NCI-H146 treated with DMSO at 0.1 percent for 48 hours (cell line): ENCODE data around the gene MYH9.
"Not testable (repeated sequence)": the region's sequence is repeated elsewhere in the genome, so short reads cannot be mapped to it uniquely, and the experiment has no call there.

ENCODE experiments used
- DNase-seq: peaks from one replicate; lab custom pipeline; 2025; ENCODE audit not compliant: unreplicated experiment; lab: John Stamatoyannopoulos, UW

The MYH9 gene

DNA sequence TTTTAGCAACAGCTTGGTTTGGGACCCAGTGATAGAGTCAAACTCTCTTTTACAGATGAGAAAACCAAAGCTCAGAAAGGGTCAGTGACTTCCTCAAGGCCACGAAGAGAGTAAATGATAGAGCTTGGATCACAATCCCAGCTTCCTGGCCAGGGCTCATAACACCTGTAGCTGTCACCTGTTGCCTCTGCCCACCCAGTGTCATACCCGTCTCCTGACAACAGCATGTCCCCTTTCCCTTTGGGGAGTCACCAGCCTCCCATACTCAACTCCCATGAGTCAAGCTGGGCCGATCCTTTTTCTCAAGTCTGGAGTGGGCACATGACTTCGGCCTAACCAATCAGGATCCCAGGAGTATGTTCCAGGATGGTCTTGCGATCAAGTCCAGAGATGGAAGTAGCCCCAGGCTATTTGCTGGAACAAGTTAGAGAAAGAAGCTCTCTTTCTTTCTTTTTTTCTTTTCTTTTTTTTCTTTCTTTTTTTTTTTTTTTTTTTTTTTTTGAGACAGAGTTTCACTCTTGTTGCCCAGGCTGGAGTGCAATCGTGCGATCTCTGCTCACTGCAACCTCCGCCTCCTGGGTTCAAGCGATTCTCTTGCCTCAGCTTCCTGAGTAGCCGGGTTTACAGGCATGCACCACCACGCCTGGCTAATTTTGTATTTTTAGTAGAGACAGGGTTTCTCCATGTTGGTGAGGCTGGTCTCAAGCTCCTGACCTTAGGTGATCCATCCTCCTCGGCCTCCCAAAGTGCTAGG, 27.8 kb upstream of the MYH9 start:
- DNase-seq = no peak

- no peak for DNase-seq
Measured at GRCh38 chr22:36413022-36413775, 25.4 kb upstream of the MYH9 start.

- DNase-seq = no peak
Measured at GRCh38 chr22:36411589-36412258, 24.0 kb upstream of the MYH9 start.

GRCh38 chr22:36409911-36410756, 22.4 kb upstream of the MYH9 start:
- peak; percentile 95 for DNase-seq

DNA sequence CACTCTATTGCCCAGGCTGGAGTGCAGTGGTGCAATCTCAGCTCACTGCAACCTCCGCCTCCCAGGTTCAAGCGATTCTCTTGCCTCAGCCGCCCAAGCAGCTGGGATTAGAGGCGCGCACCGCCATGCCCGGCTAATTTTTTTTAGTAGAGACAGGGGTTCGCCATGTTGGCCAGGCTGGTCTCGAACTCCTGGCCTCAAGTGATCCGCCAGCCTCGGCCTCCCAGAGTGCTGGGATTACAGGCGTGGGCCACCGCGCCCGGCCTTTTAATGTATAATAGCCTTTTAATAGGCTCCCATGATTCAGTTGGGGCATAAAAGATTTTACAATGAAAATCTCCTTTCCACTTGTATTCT, 21.8 kb upstream of the MYH9 start:
- not testable (repeated sequence) for DNase-seq

DNA sequence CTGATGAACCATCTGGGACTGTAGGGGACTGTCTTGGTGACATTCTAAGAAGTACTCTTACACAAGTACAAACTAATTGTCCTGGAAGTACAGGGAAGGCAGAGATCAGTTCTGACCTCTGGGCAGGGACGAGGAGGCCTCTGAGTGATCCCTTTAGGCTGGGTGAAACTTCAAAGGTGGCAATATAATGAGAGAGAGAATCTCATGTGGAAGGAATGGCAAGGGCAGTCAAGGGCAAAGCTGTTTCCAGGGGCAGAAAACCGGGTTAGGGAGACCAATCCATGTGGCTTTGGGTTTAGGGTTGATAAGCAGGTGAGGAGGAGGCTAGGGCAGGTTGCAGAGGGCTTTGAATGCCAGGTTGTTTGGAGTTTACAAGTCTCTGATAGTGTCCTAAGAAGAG, 21.3 kb upstream of the MYH9 start:
- DNase-seq = no peak

- DNase-seq = no peak
Measured at GRCh38 chr22:36406721-36407120, 19.0 kb upstream of the MYH9 start.

GRCh38 chr22:36405671-36406538, 18.1 kb upstream of the MYH9 start:
- DNase-seq = no peak

DNA sequence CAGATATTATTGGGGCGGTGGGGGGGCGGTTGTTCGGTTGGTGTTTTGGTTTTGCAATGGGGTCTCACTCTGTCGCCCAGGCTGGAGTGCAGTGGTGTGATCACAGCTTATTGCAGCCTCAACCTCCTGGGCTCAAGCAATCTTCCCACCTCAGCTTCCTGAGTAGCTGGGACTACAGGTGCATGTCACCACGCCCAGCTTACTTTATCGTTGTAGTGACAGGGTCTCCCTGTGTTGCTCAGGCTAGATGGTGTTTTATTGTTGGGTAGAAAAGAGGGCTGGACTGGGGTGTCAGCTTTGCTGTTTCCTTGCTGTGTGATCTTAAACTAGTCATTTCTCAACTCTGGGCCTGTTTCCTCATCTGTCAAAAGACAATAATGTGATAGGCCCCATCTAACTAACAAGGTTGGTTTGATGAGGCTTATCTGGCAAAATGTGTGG, 17.5 kb upstream of the MYH9 start:
- no peak for DNase-seq

GRCh38 chr22:36404446-36404845, 16.7 kb upstream of the MYH9 start:
- no peak for DNase-seq

- no peak for DNase-seq
Measured at GRCh38 chr22:36399472-36399778, 11.7 kb upstream of the MYH9 start.

DNA sequence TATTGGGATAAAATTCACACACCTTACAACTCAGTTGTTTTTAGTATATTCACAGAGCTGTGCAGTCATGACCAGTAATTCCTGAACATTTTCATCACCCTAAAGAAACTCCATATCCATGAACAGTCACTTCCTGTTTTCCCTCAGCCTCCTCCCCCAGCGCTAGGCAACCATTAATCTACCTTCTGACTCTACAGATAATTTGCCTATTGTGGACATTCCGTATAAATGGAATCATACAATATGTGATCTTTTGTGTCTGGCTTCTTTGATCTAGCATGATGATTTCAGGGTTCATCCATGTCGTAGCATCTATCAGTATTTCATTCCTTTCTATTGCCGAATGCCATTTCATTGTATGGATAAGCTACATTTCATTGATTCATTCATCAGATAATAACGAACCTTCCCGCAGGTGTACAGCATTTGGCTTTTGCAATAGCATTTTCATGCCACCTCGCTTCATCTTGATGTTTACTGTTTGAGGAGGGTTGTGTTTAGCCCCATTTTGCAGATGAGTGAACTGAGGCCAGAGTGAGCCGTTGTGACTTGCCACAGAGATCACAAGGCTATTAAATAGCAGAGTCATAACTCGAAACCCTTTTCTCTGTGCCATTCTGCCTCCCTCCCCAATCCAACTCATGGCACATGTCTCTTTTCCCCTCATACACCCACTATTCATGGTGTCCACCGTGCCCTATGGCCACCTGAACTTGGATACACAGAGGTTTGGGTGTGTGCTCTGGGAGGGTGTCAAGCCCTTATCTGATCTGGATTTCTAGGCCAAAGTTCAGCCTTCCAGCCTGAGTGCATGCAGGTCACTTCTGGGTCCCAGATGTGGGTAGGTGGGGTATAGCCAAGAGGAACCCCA, 11.1 kb upstream of the MYH9 start:
- DNase-seq = no peak

GRCh38 chr22:36397131-36398093, 9.6 kb upstream of the MYH9 start:
- DNase-seq = no peak

- peak; percentile 12 for DNase-seq
Measured at GRCh38 chr22:36395915-36396314, 8.1 kb upstream of the MYH9 start.

DNA sequence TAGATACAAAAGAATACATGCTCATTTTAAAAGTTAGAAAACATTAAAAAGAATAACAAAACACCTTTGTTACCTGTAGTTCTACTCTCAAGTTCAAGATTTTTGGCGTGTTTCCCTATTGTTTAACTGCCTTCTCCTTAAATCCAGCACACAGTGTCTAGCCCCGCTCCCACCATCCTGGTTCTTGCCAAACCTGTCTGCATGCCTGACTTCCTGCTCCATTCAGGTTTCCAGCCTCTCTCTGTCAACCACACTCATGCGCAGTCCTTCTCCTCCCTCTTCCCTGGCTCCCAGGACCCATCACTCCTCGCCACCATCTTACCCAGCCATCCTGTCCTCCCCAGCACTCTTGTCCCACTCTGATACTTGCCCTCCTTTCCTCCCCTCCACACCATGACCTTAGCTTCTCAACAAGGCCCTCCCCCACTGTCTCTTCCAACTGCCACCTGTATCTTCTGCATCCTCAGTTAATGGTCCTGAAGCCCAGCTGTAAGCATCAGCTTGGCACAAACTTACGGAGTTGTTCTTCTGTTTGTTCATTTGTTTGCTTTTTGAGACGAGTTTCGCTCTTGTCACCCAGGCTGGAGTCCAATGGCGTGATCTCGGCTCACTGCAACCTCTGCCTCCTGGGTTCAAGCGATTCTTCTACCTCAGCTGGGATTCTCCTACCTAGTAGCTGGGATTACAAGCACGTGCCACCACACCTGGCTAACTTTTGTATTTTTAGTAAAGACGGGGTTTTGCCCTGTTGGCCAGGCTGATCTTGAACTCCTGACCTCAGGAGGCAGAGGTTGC, 7.5 kb upstream of the MYH9 start:
- DNase-seq = no peak

DNA sequence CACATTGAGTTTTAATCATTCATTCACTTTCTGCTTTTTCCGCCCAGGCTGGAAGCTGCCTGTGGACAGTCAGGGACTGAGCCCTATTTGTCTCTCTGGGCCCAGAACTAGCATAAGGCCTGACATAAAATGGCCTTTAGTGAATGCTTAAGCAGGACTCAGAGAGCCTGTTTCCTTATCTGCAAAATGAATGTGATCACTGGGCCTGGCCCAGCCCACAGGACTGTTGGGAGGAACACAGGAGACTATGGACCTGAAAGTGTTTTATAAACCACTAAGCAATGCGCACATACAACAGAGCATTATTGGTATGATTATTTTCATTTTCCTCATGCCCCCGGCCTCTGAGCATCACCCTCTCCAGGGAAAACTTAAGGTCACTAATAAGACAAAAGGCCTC, 3.9 kb upstream of the MYH9 start:
- DNase-seq = no peak

- not testable (repeated sequence) for DNase-seq
Measured at GRCh38 chr22:36389122-36389521, 1.4 kb upstream of the MYH9 start.

DNA sequence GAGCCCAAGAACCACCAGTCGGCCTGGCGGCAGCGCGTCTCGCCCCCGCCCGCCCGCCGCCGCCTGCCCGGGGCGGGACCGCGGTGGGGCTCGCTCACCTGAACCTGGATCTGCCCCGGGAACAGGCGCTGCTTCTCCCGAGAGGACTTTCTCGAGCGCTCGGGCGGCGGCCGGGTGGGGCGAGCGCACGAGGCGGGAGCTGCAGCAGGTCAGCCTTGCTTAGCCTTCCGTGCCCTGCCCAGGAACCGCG, 133 bp downstream of the MYH9 start:
- no peak for DNase-seq
